ENCODE measurements around the gene INPP5K.

INPP5K gene

GRCh38 chr17:1490643-1491442 is 25.6 kb downstream of the INPP5K start:
- peak; percentile 71 for DNase-seq
- in situ Hi-C loops (cut with MboI; ENCODE audit: low pct_unique_long_range_greater_than_20kb, low sequenced_read_pairs), result no loop called here

- DNase-seq, result no peak
- in situ Hi-C loops (cut with MboI; ENCODE audit: low pct_unique_long_range_greater_than_20kb, low sequenced_read_pairs), result no loop called here
Observed at GRCh38 chr17:1488826-1489270, 27.6 kb downstream of the INPP5K start.

DNA sequence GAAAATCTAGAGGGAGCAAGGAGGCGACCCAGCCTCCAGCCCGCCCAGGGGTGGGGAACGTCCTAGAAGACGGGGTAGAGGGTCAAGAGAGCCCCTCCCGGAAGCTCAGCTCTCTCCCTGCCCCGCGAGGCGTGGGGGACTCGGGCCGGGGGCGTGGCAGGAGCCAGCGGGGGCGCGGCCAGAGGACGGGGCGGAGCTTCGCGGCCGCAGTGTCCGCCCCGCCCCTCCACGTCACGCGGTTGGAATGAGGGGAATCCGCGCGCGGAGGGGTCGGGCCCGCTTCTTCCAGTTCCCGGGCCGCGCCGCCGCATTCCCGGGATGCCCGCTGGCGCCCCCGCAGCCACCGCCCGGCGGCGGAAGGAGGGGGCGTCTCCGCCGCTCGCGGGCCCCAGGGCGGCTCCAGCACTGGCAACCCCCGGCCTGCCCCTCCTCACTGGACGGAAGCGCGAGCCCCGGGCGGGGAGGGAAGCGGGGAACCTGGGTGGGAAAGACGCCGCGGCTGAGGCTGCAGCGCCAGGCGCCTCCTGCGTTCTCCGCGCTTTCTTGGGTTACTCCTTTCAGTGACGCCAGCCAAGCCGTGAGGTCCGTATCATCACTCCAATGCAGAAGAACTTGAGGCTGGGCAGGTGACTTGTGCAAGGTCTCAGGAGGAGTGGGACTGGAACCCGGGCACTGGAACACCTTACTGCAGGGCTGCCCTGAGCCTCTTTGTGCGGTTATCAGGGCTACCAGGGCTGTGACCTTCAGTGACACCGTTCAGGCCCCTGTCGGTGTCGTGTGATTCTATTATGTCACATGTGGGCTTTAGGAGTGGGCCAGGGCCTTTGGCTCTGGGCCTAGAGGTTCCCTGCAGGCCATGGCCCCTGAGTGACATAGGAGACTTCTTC is 28.2 kb downstream of the INPP5K start:
- in situ Hi-C loops (cut with MboI; ENCODE audit: low pct_unique_long_range_greater_than_20kb, low sequenced_read_pairs), result no loop called here
- no peak for DNase-seq

GRCh38 chr17:1486802-1487695 is 29.4 kb downstream of the INPP5K start:
- in situ Hi-C loops (cut with MboI; ENCODE audit: low pct_unique_long_range_greater_than_20kb, low sequenced_read_pairs), result no loop called here
- no peak for DNase-seq

GRCh38 chr17:1485423-1486376 is 30.7 kb downstream of the INPP5K start:
- DNase-seq, result peak; percentile 34
- in situ Hi-C loops (cut with MboI; ENCODE audit: low pct_unique_long_range_greater_than_20kb, low sequenced_read_pairs), result no loop called here

- in situ Hi-C loops (cut with MboI; ENCODE audit: low pct_unique_long_range_greater_than_20kb, low sequenced_read_pairs), result no loop called here
- DNase-seq, result peak; percentile 72
Observed at GRCh38 chr17:1484676-1485422, 31.6 kb downstream of the INPP5K start.

GRCh38 chr17:1484060-1484535 is 32.3 kb downstream of the INPP5K start:
- no peak for DNase-seq
- in situ Hi-C loops (cut with MboI; ENCODE audit: low pct_unique_long_range_greater_than_20kb, low sequenced_read_pairs), result no loop called here

DNA sequence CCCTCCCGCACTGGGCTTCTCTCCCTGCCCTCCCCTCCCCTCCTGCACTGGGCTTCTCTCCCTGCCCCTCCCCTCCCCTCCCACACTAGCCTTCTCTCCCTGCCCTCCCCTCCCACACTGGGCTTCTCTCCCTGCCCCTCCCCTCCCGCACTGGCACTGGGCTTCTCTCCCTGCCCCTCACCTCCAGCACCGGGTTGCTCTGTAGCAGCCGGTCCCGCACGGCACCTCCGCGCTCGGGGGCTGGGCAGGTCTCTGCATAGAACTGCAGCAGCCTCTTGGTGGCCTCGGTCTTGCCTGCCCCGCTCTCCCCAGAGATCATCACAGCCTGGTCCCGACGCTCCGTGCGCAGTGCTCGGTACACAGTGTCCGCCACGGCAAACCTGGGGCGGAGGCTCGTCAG is 33.7 kb downstream of the INPP5K start:
- in situ Hi-C loops (cut with MboI; ENCODE audit: low pct_unique_long_range_greater_than_20kb, low sequenced_read_pairs), result no loop called here
- DNase-seq, result no peak

DNA sequence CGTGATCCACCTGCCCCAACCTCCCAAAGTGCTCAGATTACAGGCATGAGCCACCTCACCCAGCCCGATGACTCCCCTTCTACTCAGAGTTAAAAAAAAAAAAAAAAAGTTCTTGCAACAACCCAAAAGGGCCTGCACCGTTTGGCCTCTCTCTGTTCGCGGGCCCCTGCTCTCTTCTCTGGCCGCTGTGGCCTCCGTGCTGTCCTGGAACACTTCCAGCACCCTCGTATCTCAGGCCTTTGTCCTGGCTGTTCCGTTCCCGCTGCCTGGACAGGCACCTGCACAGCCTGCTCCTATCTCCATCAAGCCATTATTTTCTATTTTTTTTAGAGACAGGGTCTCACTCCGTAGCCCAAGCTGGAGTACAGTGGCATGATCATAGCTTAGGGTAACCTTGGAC is 34.7 kb downstream of the INPP5K start:
- in situ Hi-C loops (cut with MboI; ENCODE audit: low pct_unique_long_range_greater_than_20kb, low sequenced_read_pairs), result no loop called here
- no peak for DNase-seq

GRCh38 chr17:1480747-1481465 is 35.5 kb downstream of the INPP5K start:
- in situ Hi-C loops (cut with MboI; ENCODE audit: low pct_unique_long_range_greater_than_20kb, low sequenced_read_pairs), result no loop called here
- DNase-seq, result no peak

DNA sequence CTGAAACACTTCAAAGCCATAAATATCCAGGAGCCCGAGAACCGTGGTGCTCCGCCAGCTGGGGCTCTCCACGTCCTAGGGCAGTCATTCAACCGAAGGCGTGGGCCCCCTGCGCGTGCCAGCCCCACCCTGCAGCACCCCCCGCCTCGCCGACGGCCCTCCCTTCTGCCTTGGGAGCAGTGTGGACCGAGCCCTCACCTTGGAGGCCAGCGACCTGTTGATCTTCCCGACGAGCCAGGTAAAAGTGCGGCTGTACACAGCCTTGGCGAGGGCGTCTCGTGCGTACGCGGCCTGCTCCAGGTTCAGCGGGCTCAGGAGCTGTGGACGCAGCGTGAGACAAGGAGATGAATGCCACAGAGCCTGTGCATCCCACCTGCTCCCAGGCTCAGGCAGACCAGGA is 38.0 kb downstream of the INPP5K start:
- in situ Hi-C loops (cut with MboI; ENCODE audit: low pct_unique_long_range_greater_than_20kb, low sequenced_read_pairs), result no loop called here
- no peak for DNase-seq

GRCh38 chr17:1475321-1475854 is 41.0 kb downstream of the INPP5K start:
- in situ Hi-C loops (cut with MboI; ENCODE audit: low pct_unique_long_range_greater_than_20kb, low sequenced_read_pairs), result no loop called here
- no peak for DNase-seq

- DNase-seq, result no peak
- in situ Hi-C loops (cut with MboI; ENCODE audit: low pct_unique_long_range_greater_than_20kb, low sequenced_read_pairs), result no loop called here
Observed at GRCh38 chr17:1474402-1475189, 41.8 kb downstream of the INPP5K start.

DNA sequence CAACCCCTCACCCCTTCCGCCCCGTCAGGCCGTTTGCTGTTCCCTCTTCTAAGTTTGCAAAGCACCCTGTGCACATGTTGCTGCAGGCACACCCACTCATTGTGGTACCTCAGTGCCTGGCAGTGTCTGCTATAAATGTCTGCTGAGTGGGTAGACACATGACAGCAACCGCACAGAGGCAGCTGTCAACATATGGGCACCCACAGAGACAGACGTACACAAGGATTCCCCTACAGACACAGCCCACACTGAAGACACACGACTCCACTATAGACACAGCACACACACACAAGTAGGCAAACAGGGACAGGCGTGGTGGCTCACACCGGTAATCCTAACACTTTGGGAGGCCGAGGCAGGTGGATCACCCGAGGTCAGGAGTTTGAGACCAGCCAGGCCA is 42.6 kb downstream of the INPP5K start:
- no peak for DNase-seq
- in situ Hi-C loops (cut with MboI; ENCODE audit: low pct_unique_long_range_greater_than_20kb, low sequenced_read_pairs), result no loop called here

- no peak for DNase-seq
- in situ Hi-C loops (cut with MboI; ENCODE audit: low pct_unique_long_range_greater_than_20kb, low sequenced_read_pairs), result no loop called here
Observed at GRCh38 chr17:1473170-1473569, 43.2 kb downstream of the INPP5K start.
